HG03196 (cell line): ENCODE results near the gene FMN2.
"Not testable (repeated sequence)": the region's sequence is repeated elsewhere in the genome, so short reads cannot be mapped to it uniquely, and the experiment has no call there.

ENCODE experiments used
- ATAC-seq: cut with Tn5 transposase; IDR thresholded peaks from one replicate; pipeline ENCODE4 v1.9.1; 2021; ENCODE audit not compliant: unreplicated experiment

Gene FMN2

GRCh38 chr1:240415011-240415410 is 323.3 kb downstream of the FMN2 start:
- not testable (repeated sequence) for ATAC-seq

GRCh38 chr1:240415532-240415931 is 323.8 kb downstream of the FMN2 start:
- no peak for ATAC-seq

GRCh38 chr1:240417317-240417716 is 325.6 kb downstream of the FMN2 start:
- ATAC-seq: no peak

- ATAC-seq: no peak
Measured at GRCh38 chr1:240420766-240421165, 329.1 kb downstream of the FMN2 start.

GRCh38 chr1:240423246-240423924 is 331.7 kb downstream of the FMN2 start:
- no peak for ATAC-seq

- ATAC-seq: no peak
Measured at GRCh38 chr1:240424740-240425464, 333.2 kb downstream of the FMN2 start.

- no peak for ATAC-seq
Measured at GRCh38 chr1:240426051-240426450, 334.4 kb downstream of the FMN2 start.

GRCh38 chr1:240435996-240436566 is 344.4 kb downstream of the FMN2 start:
- no peak for ATAC-seq

- ATAC-seq: no peak
Measured at GRCh38 chr1:240441669-240442068, 350.0 kb downstream of the FMN2 start.

- ATAC-seq: no peak
Measured at GRCh38 chr1:240445369-240445768, 353.7 kb downstream of the FMN2 start.

GRCh38 chr1:240455228-240455821 is 363.6 kb downstream of the FMN2 start:
- no peak for ATAC-seq

- ATAC-seq: no peak
Measured at GRCh38 chr1:240457203-240457602, 365.5 kb downstream of the FMN2 start.

- no peak for ATAC-seq
Measured at GRCh38 chr1:240462277-240462676, 370.6 kb downstream of the FMN2 start.

GRCh38 chr1:240462766-240463395 is 371.2 kb downstream of the FMN2 start:
- ATAC-seq: no peak

- no peak for ATAC-seq
Measured at GRCh38 chr1:240464099-240464498, 372.4 kb downstream of the FMN2 start.

GRCh38 chr1:240465531-240465940 is 373.9 kb downstream of the FMN2 start:
- no peak for ATAC-seq

GRCh38 chr1:240466509-240466908 is 374.8 kb downstream of the FMN2 start:
- ATAC-seq: no peak

- ATAC-seq: no peak
Measured at GRCh38 chr1:240467895-240468294, 376.2 kb downstream of the FMN2 start.

- no peak for ATAC-seq
Measured at GRCh38 chr1:240468656-240469055, 377.0 kb downstream of the FMN2 start.

GRCh38 chr1:240474133-240474614 is 382.5 kb downstream of the FMN2 start:
- no peak for ATAC-seq

- ATAC-seq: no peak
Measured at GRCh38 chr1:240475832-240476231, 384.1 kb downstream of the FMN2 start.
